Colonic mucosa (tissue), 4 donors: ENCODE results near the gene RBM47. TPM values are rescaled to one million over a fixed set of nuclear protein-coding genes. Genes with fewer than 3 reads are reported as not detected.

Experiments used
- DNase-seq: peaks from one replicate; pipeline ENCODE4 v3.0.0-alpha.2; 2020
- H3K27ac ChIP-seq: fragments of 200-600 bp; one replicate; pipeline ENCODE4 v1.8.0; 2021
- H3K27me3 ChIP-seq: fragments of 200-600 bp; one replicate; pipeline ENCODE4 v1.8.0; 2021
- H3K36me3 ChIP-seq: fragments of 200-600 bp; one replicate; pipeline ENCODE4 v1.8.0; 2021
- H3K4me1 ChIP-seq: fragments of 200-600 bp; one replicate; pipeline ENCODE4 v1.8.0; 2021; ENCODE audit warnings: mild to moderate bottlenecking
- H3K4me3 ChIP-seq: fragments of 200-600 bp; one replicate; pipeline ENCODE4 v1.8.0; 2021
- H3K9ac ChIP-seq, 2 donors: one replicate each; pipeline ENCODE4 v1.7.0; 2013; ENCODE audit warnings: control low read depth in 2 of 2, low read depth in 2 of 2, low read length in 2 of 2
- H3K9me3 ChIP-seq: fragments of 200-600 bp; one replicate; pipeline ENCODE4 v1.8.0; 2021
- intact Hi-C: fragments of 100-400 bp; cut with DNase I; formaldehyde crosslinking; loops from one replicate; pipeline ENCODE4 v1.14.1; 2022
- total RNA-seq, 2 donors: library from RNA; stranded (reverse); fragmentation: NEBNext Ultra II Directional in 1 of 2; extraction: Animal tissue kit (Norgen Biotek cat#: 25700) in 1 of 2; gene quantifications; one replicate each; pipeline ENCODE4 v1.2.1, GENCODE V29; 2021
- TF ChIP-seq, protein P1 (sequence below): fragments of 200-600 bp; IDR thresholded peaks from one replicate; pipeline ENCODE4 v1.8.0; 2022; ENCODE audit warnings: antibody characterized with exemption, mild to moderate bottlenecking
- donor health status: healthy.
- donor health status: DM: no; HTN: no; CAD: no.
- donor health status: DM: no; HTN: no; CAD: no.

The RBM47 gene
- total RNA-seq, 2 donors from 2014 or later, result 279 to 281 TPM

DNA sequence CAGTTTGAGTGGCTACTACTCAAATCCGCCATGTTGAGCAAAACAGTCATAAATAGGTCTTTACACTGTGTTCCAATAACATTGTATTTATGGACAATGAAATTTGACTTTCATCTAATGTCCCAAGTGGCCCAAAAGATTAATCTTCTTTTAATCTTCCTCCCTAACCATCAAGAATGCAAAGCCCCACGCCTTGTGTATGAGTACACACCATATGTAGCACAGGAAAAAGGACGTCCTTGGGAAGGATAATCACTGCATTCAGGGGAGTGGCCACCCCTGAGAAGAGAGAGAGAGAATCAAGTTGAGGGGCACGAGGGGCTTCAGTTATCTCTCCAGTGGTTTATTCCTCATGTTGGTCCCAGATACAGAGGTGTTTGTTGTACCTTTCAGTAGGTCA lies 33.1 kb downstream of the RBM47 start:
- TF ChIP-seq, protein P1, sequence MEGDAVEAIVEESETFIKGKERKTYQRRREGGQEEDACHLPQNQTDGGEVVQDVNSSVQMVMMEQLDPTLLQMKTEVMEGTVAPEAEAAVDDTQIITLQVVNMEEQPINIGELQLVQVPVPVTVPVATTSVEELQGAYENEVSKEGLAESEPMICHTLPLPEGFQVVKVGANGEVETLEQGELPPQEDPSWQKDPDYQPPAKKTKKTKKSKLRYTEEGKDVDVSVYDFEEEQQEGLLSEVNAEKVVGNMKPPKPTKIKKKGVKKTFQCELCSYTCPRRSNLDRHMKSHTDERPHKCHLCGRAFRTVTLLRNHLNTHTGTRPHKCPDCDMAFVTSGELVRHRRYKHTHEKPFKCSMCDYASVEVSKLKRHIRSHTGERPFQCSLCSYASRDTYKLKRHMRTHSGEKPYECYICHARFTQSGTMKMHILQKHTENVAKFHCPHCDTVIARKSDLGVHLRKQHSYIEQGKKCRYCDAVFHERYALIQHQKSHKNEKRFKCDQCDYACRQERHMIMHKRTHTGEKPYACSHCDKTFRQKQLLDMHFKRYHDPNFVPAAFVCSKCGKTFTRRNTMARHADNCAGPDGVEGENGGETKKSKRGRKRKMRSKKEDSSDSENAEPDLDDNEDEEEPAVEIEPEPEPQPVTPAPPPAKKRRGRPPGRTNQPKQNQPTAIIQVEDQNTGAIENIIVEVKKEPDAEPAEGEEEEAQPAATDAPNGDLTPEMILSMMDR, result no peak
- intact Hi-C loops, result no loop called here
- no peak overlapping the region for H3K27ac ChIP-seq
- H3K9me3 ChIP-seq, result no peaks in the 10 kb centered on the region
- H3K9ac ChIP-seq, result no peak overlapping the region
- no peak for DNase-seq
- no peaks in the 10 kb centered on the region for H3K4me1 ChIP-seq
- H3K27me3 ChIP-seq, result no peaks in the 10 kb centered on the region
- H3K4me3 ChIP-seq, result no peak overlapping the region
- H3K36me3 ChIP-seq, result no peaks in the 10 kb centered on the region

DNA sequence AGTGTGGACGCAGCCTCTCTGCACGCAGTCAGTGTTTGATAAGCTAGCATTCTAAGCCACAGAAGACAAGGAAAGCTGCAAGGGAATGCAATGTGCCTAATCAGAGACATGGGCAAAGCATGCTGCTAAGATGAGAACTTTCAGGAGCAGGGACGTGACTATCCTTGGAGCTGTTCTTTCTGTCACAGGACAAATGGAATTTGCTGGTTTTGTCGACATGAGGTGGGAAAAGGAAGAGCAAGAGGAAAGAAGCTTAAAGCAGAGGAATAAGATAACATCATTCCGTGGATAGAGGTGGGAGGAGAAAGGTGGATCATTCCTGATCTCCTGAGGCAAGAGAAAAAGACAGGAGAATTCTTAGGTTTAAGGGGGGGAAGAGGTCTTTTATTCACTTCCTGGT lies 33.7 kb downstream of the RBM47 start:
- Histone ChIP-seq H3K36me3 (no peaks in the 10 kb centered on the region), H3K27ac (no peak overlapping the region), H3K4me1 (no peaks in the 10 kb centered on the region), H3K9ac (no peak overlapping the region), H3K4me3 (no peak overlapping the region), H3K9me3 (no peaks in the 10 kb centered on the region), H3K27me3 (no peaks in the 10 kb centered on the region)
- no peak for DNase-seq
- TF ChIP-seq, protein P1, result no peak
- intact Hi-C loops, result no loop called here

DNA sequence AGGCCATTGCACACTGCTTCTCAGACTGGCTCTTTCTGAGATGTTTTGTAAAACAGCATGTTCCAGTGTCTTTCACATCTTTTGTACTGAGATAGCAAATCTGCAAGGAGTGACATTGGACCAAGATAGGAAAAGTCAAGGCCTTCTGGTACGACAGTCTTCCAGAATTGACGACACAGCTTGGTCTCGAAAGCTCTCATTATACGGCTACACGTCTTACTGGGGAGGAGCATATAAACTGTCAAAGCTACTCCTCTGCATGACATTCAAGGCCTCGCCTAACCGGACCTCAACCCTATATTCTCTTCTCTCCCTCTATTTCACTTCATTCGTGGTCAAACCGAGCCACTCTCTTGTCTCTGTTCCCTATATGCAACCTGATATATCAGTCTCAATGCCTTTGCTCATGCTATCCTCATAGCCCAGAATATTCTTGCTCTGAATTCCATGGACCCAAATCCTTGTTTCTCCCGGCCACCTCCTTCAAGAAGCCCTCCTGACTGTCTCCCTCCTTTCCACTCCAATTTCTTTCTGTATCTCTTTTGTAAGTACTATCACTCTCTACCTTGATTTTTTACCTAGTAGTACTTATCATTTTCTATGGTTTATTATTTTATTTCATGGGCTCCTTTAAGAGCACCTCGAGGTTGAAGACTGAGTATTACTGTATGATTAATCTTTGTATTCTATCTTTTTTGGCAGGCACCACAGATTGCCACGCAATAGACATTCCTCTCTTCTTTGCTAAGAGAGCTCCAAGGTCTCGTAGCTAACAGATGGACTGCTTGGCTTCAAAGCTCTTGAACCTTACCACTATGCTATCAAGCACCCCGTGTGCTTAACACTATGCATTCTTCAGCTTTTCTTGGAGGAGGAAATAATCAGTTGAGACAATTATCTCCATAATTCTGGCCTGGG lies 35.1 kb downstream of the RBM47 start:
- no peaks in the 10 kb centered on the region for H3K36me3 ChIP-seq
- DNase-seq, result no peak

DNA sequence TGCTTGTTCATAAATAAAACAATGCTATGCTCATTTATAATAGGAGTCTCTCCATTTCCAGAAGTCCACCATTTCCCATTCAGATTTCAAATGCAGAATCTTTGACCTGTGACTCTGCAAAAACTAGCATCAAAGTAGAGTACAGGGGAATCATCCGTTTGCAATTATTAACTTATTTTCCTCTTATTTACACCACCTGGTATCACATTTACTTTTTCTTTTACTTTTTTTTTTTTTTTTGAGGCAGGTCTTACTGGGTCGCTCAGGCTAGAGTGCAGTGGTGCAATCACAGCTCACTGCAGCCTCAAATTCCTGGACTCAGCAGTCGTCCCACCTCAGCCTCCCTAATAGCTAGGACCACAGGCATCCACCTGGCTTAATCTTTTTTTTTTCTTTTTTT lies 37.6 kb downstream of the RBM47 start:
- intact Hi-C loops, result no loop called here
- Histone ChIP-seq H3K9me3 (no peaks in the 10 kb centered on the region), H3K36me3 (no peaks in the 10 kb centered on the region), H3K27me3 (no peaks in the 10 kb centered on the region), H3K4me1 (no peaks in the 10 kb centered on the region), H3K9ac (no peak overlapping the region), H3K27ac (no peak overlapping the region), H3K4me3 (no peak overlapping the region)
- TF ChIP-seq, protein P1, result no peak
- DNase-seq, result no peak

More for the DNA sequence above, 35.1 kb downstream of the RBM47 start:
- no peak overlapping the region for H3K9ac ChIP-seq
- no peak overlapping the region for H3K4me3 ChIP-seq
- H3K27ac ChIP-seq, result no peak overlapping the region
- TF ChIP-seq, protein P1, result no peak
- intact Hi-C loops, result no loop called here
- no peaks in the 10 kb centered on the region for H3K9me3 ChIP-seq
- no peaks in the 10 kb centered on the region for H3K4me1 ChIP-seq
- H3K27me3 ChIP-seq, result no peaks in the 10 kb centered on the region

DNA sequence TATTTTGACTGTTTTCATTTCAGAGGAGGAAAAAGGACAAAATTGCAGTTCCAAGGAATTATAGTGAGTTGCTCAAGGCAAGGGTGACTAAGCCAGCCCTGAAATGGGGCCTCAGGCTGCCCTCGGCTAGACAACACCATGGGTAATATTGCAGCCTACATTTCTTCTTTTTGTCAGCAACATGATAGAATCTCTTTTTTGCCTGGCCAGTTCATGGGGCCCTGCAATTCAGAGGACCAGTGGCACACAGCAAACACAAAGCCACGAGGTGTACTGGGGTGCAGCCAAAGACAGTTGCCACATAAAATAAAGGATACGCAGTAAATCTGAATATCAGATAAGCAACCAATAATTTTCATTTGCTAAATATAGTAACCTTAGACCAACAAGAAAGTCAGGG lies 41.8 kb downstream of the RBM47 start:
- Histone ChIP-seq H3K27me3 (no peaks in the 10 kb centered on the region), H3K9me3 (no peaks in the 10 kb centered on the region), H3K36me3 (no peaks in the 10 kb centered on the region), H3K27ac (no peak overlapping the region), H3K9ac (no peak overlapping the region), H3K4me3 (no peak overlapping the region), H3K4me1 (no peaks in the 10 kb centered on the region)
- no peak for DNase-seq
- TF ChIP-seq, protein P1, result no peak
- intact Hi-C loops, result no loop called here
